ENCODE results near the gene CACNB2.

GRCh38 chr10:18321371-18321770 is 181.1 kb downstream of the CACNB2 start:
- no peak for TF ChIP-seq CTCF (conservative IDR thresholded peaks at IDR 0.05; ENCODE audit: low read depth, low read length)
- TF ChIP-seq EZH2 (IDR thresholded peaks at IDR 0.05; ENCODE audit: low read length, unreplicated experiment) = no peak
- TF ChIP-seq EZH2phosphoT487 (IDR thresholded peaks at IDR 0.05; ENCODE audit: borderline replicate concordance, low read length) = no peak
